RWPE1 (cell line): ENCODE results near the gene SECTM1.
"Not testable (repeated sequence)": the region's sequence is repeated elsewhere in the genome, so short reads cannot be mapped to it uniquely, and the experiment has no call there.

Source experiments
- CTCF ChIA-PET: fragments of 350-600 bp; sonication (Branson Sonifier 250); formaldehyde crosslinking; extraction: SDS; loops from one replicate; lab custom pipeline; 2021; lab: Yijun Ruan, JAX
- POLR2A ChIA-PET: fragments of 400-600 bp; formaldehyde crosslinking; extraction: SDS; loops from one replicate; lab custom pipeline; 2020; ENCODE audit warnings: antibody characterized with exemption; ENCODE audit not compliant: low non-redundant PET; lab: Yijun Ruan, JAX
- DNase-seq: peaks from one replicate; pipeline ENCODE4 v3.0.0; 2012; ENCODE audit warnings: low spot score
- H3K27ac ChIP-seq: fragments of 450-650 bp; 2 replicates; pipeline ENCODE4 v1.5.1; 2017
- CTCF ChIP-seq: fragments of 450-650 bp; conservative IDR thresholded peaks from 2 replicates; pipeline ENCODE4 v1.5.1; 2017; ENCODE audit warnings: low read depth, mild to moderate bottlenecking

SECTM1 gene

GRCh38 chr17:82376042-82376730 is 42.6 kb upstream of the SECTM1 start:
- ChIA-PET POLR2A (no interaction called here), CTCF (interaction anchor here (0.5 kb wide), 1 partner anchor 40 kb away, joined by 3 read pairs; no protein-coding TSS in a partner anchor)
- no peak for TF ChIP-seq CTCF
- no peak overlapping the region for H3K27ac ChIP-seq
- no peak for DNase-seq

- ChIA-PET CTCF (interaction anchor here (0.5 kb wide), 1 partner anchor 41 kb away, joined by 3 read pairs; no protein-coding TSS in a partner anchor), POLR2A (no interaction called here)
- no peak overlapping the region for H3K27ac ChIP-seq
- DNase-seq, result no peak
- no peak for TF ChIP-seq CTCF
Observed at GRCh38 chr17:82375359-82376041, 41.9 kb upstream of the SECTM1 start.

GRCh38 chr17:82374626-82375331 is 41.2 kb upstream of the SECTM1 start:
- no peak for DNase-seq
- ChIA-PET POLR2A (no interaction called here), CTCF (no interaction called here)
- H3K27ac ChIP-seq, result no peak overlapping the region
- TF ChIP-seq CTCF, result no peak

- TF ChIP-seq CTCF, result no peak
- DNase-seq, result no peak
- ChIA-PET CTCF (interaction anchor here (0.8 kb wide), 1 partner anchor 11 kb away, joined by 3 read pairs; no protein-coding TSS in a partner anchor), POLR2A (no interaction called here)
- H3K27ac ChIP-seq, result no peak overlapping the region
Observed at GRCh38 chr17:82373731-82374625, 40.4 kb upstream of the SECTM1 start.

GRCh38 chr17:82373072-82373452 is 39.5 kb upstream of the SECTM1 start:
- POLR2A ChIA-PET, result not testable (repeated sequence)
- CTCF ChIA-PET, result interaction anchor here (0.8 kb wide), 1 partner anchor 11 kb away, joined by 3 read pairs; no protein-coding TSS in a partner anchor

GRCh38 chr17:82372249-82373071 is 38.9 kb upstream of the SECTM1 start:
- no peak for TF ChIP-seq CTCF

More at GRCh38 chr17:82373072-82373452, 39.5 kb upstream of the SECTM1 start:
- not testable (repeated sequence) for DNase-seq, H3K27ac ChIP-seq

More at GRCh38 chr17:82372249-82373071, 38.9 kb upstream of the SECTM1 start:
- no peak for DNase-seq
- ChIA-PET POLR2A (no interaction called here), CTCF (interaction anchor here (0.8 to 1.0 kb wide), 2 partner anchors 12 kb away, joined by 3 read pairs; no protein-coding TSS in a partner anchor)
- H3K27ac ChIP-seq, result no peak overlapping the region
